Measurements from ENCODE around the gene FNDC3B. TPM values are rescaled to one million over a fixed set of nuclear protein-coding genes. Genes with fewer than 3 reads are reported as not detected.

FNDC3B gene
- total and polyA plus RNA-seq, 7 donors, result 16.2 to 93.9 (median 50.3) TPM

GRCh38 chr3:172373912-172374311 is 334.5 kb downstream of the FNDC3B start:
- Histone ChIP-seq H3K36me3 (peaks cover 8 to 43% (median 10%) of the 10 kb centered on the region in 4 donors), H3K4me1 (peaks cover 0 to 11% (median 0%) of the 10 kb centered on the region in 4 donors), H3K9me3 (no peaks in the 10 kb centered on the region), H3K4me3 (no peak overlapping the region), H3K27ac (no peak overlapping the region), H3K27me3 (no peaks in the 10 kb centered on the region)
- no peak for DNase-seq
- TF ChIP-seq POLR2AphosphoS5 (IDR thresholded peaks at IDR 0.05) (no peak), EP300 (IDR thresholded peaks at IDR 0.05) (no peak), CTCF (IDR thresholded peaks at IDR 0.05) (no peak), POLR2A (IDR thresholded peaks at IDR 0.05) (no peak)
- intact Hi-C loops (cut with DNase I), result no loop called here
- 94 to 97% methylated on average over 5 of the region's 5 CpGs for WGBS, 2 donors

- Histone ChIP-seq H3K4me1 (peaks cover 0 to 6% (median 0%) of the 10 kb centered on the region in 4 donors), H3K4me3 (no peak overlapping the region), H3K27ac (no peak overlapping the region), H3K27me3 (no peaks in the 10 kb centered on the region), H3K36me3 (peaks cover 17 to 57% (median 22%) of the 10 kb centered on the region in 4 donors), H3K9me3 (no peaks in the 10 kb centered on the region)
- DNase-seq, result no peak
- TF ChIP-seq POLR2A (IDR thresholded peaks at IDR 0.05) (no peak), CTCF (IDR thresholded peaks at IDR 0.05) (no peak), EP300 (IDR thresholded peaks at IDR 0.05) (no peak), POLR2AphosphoS5 (IDR thresholded peaks at IDR 0.05) (no peak)
- WGBS, 2 donors, result 93 to 96% methylated on average over 4 of the region's 4 CpGs
- intact Hi-C loops (cut with DNase I), result no loop called here
Observed at GRCh38 chr3:172375206-172375850, 335.9 kb downstream of the FNDC3B start.

GRCh38 chr3:172376402-172376801 is 337.0 kb downstream of the FNDC3B start:
- Histone ChIP-seq H3K9me3 (no peaks in the 10 kb centered on the region), H3K27me3 (no peaks in the 10 kb centered on the region), H3K27ac (no peak overlapping the region), H3K4me3 (no peak overlapping the region), H3K36me3 (peaks cover 23 to 63% (median 31%) of the 10 kb centered on the region in 4 donors), H3K4me1 (peaks cover 0 to 5% (median 0%) of the 10 kb centered on the region in 4 donors)
- no peak for TF ChIP-seq CTCF (IDR thresholded peaks at IDR 0.05)
- no peak for TF ChIP-seq POLR2AphosphoS5 (IDR thresholded peaks at IDR 0.05)
- TF ChIP-seq EP300 (IDR thresholded peaks at IDR 0.05), result no peak
- no peak for TF ChIP-seq POLR2A (IDR thresholded peaks at IDR 0.05)
- intact Hi-C loops (cut with DNase I), result no loop called here
- no peak for DNase-seq

- H3K36me3 ChIP-seq, result peaks cover 23 to 67% (median 31%) of the 10 kb centered on the region in 4 donors
Observed at GRCh38 chr3:172376881-172377280, 337.5 kb downstream of the FNDC3B start.

More at GRCh38 chr3:172376881-172377280, 337.5 kb downstream of the FNDC3B start:
- Histone ChIP-seq H3K27ac (no peak overlapping the region), H3K4me1 (peaks cover 0 to under 1% (median 0%) of the 10 kb centered on the region in 4 donors), H3K9me3 (no peaks in the 10 kb centered on the region), H3K27me3 (no peaks in the 10 kb centered on the region), H3K4me3 (no peak overlapping the region)
- intact Hi-C loops (cut with DNase I), result no loop called here
- WGBS, 2 donors, result 90 to 96% methylated on average over 4 of the region's 4 CpGs
- TF ChIP-seq EP300 (IDR thresholded peaks at IDR 0.05), result no peak
- no peak for TF ChIP-seq CTCF (IDR thresholded peaks at IDR 0.05)
- no peak for DNase-seq
